Measurements from ENCODE around the gene RAB3A.
A peak's percentile ranks its signal among the peaks of the same experiment; 100 is the strongest.

Gene RAB3A

DNA sequence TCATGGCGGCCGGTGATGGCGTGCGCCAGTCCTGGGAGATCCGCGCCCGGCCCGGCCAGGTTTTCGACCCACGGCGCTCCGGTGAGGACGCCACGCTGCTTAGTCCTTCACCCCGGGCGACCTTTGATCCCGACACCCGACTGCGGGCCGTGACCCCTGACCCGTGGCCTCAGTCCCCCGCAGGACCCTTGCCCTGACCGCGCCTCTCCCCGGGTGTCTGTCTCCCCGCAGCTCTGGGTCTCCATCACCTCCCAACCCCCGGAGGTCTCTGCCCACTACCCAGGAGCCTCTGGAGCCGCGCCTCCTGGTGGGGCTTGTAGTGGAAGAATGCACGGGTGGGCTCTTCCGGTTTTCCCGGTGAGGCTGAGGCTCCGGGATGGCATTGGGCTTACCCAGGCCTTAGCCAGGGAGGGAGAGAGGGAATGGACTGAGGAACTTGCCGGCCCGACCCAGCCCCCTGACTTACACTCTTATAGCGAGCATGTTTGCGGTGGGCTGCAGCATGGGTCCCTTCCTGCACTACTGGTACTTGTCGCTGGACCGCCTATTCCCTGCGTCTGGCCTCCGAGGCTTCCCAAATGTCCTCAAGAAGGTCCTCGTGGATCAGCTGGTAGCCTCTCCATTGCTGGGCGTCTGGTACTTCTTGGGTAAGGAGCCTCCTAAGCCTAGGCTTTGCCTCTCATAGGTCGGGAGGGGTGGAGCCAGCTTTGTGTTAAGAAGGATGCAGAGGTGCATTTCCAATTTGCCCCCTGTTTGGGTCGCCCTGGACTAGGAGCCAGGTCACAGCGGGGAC, 10.3 kb downstream of the RAB3A start:
- Mint-ChIP-seq H3K36me3 (no peaks in the 10 kb centered on the region), H3K27ac (peak overlapping the region; percentile 69), H3K27me3 (no peaks in the 10 kb centered on the region)

GRCh38 chr19:18192673-18193387, 11.0 kb downstream of the RAB3A start, which contains the start of gene MPV17L2:
Gene MPV17L2, plus strand, starts transcription at chr19:18193218. Its CDS starts 64 bp downstream, at chr19:18193282.
- peak within 1 kb of the TSS; percentile 88 for H3K4me3 Mint-ChIP-seq
- H3K27ac Mint-ChIP-seq: peak within 1 kb of the TSS; percentile 69
- H3K9me3 Mint-ChIP-seq: no peaks in the 10 kb centered on the region
- H3K27me3 Mint-ChIP-seq: no peaks in the 10 kb centered on the region
- no peaks in the 10 kb centered on the region for H3K36me3 Mint-ChIP-seq
- peaks cover 20% of the 10 kb centered on the region for H3K4me1 Mint-ChIP-seq

More for the DNA sequence above, 10.3 kb downstream of the RAB3A start:
- H3K9me3 Mint-ChIP-seq: no peaks in the 10 kb centered on the region
- peak overlapping the region; percentile 88 for H3K4me3 Mint-ChIP-seq
- peaks cover 20% of the 10 kb centered on the region for H3K4me1 Mint-ChIP-seq

GRCh38 chr19:18191640-18192062, 12.2 kb downstream of the RAB3A start:
- Mint-ChIP-seq H3K27me3 (no peaks in the 10 kb centered on the region), H3K4me1 (peaks cover 20% of the 10 kb centered on the region), H3K36me3 (no peaks in the 10 kb centered on the region), H3K27ac (peak overlapping the region; percentile 69), H3K4me3 (peak overlapping the region; percentile 88), H3K9me3 (no peaks in the 10 kb centered on the region)

GRCh38 chr19:18190278-18190677, 13.6 kb downstream of the RAB3A start:
- Mint-ChIP-seq H3K9me3 (no peaks in the 10 kb centered on the region), H3K27ac (no peak overlapping the region), H3K4me3 (no peak overlapping the region), H3K27me3 (peaks cover 1% of the 10 kb centered on the region), H3K4me1 (peaks cover 20% of the 10 kb centered on the region), H3K36me3 (no peaks in the 10 kb centered on the region)

- Mint-ChIP-seq H3K4me3 (no peak overlapping the region), H3K27ac (no peak overlapping the region), H3K36me3 (no peaks in the 10 kb centered on the region), H3K9me3 (no peaks in the 10 kb centered on the region), H3K27me3 (peaks cover 1% of the 10 kb centered on the region), H3K4me1 (no peaks in the 10 kb centered on the region)
These were observed 18.3 kb downstream of the RAB3A start for GRCh38 chr19:18185538-18185937.

- no peak overlapping the region for H3K27ac Mint-ChIP-seq
- no peaks in the 10 kb centered on the region for H3K4me1 Mint-ChIP-seq
- H3K36me3 Mint-ChIP-seq: no peaks in the 10 kb centered on the region
These were observed 20.3 kb downstream of the RAB3A start for GRCh38 chr19:18183529-18183928.

GRCh38 chr19:18179957-18180356, 23.9 kb downstream of the RAB3A start:
- no peaks in the 10 kb centered on the region for H3K27me3 Mint-ChIP-seq
- no peaks in the 10 kb centered on the region for H3K9me3 Mint-ChIP-seq
- H3K4me1 Mint-ChIP-seq: no peaks in the 10 kb centered on the region
- no peak overlapping the region for H3K27ac Mint-ChIP-seq
- no peaks in the 10 kb centered on the region for H3K36me3 Mint-ChIP-seq
- H3K4me3 Mint-ChIP-seq: no peak overlapping the region

More at GRCh38 chr19:18183529-18183928, 20.3 kb downstream of the RAB3A start:
- Mint-ChIP-seq H3K27me3 (peaks cover 1% of the 10 kb centered on the region), H3K4me3 (no peak overlapping the region), H3K9me3 (no peaks in the 10 kb centered on the region)

DNA sequence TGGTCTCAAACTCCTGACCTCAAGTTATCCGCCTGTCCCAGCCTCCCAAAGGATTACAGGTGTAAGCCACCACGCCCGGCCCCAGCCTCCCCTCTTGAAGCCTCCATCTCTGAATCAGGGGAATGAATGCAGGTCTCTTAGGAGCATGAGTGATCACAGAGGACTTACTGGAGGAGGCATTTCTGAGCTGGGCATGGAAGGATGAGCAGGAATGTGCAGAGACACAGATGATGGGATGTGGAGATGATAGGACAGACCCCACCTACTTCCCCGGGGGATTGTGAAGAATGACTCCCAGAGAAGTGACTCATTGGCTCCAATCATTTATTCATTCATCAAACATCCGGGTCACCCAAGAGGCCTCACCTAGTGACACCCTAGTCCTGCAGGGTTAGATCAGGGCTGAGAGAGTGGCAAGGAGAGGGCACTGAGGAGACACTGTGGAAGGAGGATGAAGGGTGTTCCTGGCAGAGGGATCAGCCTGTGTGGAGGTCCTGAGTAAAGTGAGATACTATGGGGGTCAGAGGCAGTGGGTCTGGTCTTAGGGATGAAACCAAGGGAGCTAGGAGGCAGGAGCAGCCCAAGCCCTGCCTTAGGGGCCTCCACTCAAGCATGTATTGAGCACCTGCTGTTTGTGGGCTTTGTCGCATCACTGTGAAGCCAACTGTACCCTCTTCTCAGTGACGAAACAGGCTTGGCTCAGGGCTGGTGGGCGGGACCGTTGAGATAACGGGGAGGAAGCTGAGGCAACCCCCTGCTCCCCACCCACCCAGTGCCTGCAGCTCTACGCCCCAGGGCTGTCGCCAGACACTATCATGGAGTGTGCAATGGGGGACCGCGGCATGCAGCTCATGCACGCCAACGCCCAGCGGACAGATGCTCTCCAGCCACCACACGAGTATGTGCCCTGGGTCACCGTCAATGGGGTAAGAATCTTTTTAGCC, 27.2 kb downstream of the RAB3A start:
- Mint-ChIP-seq H3K9me3 (no peaks in the 10 kb centered on the region), H3K36me3 (no peaks in the 10 kb centered on the region), H3K4me1 (peaks cover 5% of the 10 kb centered on the region), H3K27me3 (no peaks in the 10 kb centered on the region), H3K4me3 (no peak overlapping the region), H3K27ac (no peak overlapping the region)

GRCh38 chr19:18174983-18175382, 28.9 kb downstream of the RAB3A start:
- Mint-ChIP-seq H3K36me3 (no peaks in the 10 kb centered on the region), H3K9me3 (no peaks in the 10 kb centered on the region), H3K4me1 (peaks cover 5% of the 10 kb centered on the region), H3K4me3 (peak overlapping the region; percentile 39), H3K27me3 (no peaks in the 10 kb centered on the region), H3K27ac (no peak overlapping the region)

GRCh38 chr19:18173572-18174288, 30.1 kb downstream of the RAB3A start, which contains the start of gene IFI30:
Gene IFI30, plus strand, starts transcription at chr19:18173813. Its CDS starts 29 bp downstream, at chr19:18173842.
- H3K27ac Mint-ChIP-seq: peak within 1 kb of the TSS; percentile 79
- H3K27me3 Mint-ChIP-seq: no peaks in the 10 kb centered on the region
- H3K9me3 Mint-ChIP-seq: no peaks in the 10 kb centered on the region
- peaks cover 5% of the 10 kb centered on the region for H3K4me1 Mint-ChIP-seq
- H3K4me3 Mint-ChIP-seq: peak within 1 kb of the TSS; percentile 85
- H3K36me3 Mint-ChIP-seq: no peaks in the 10 kb centered on the region

DNA sequence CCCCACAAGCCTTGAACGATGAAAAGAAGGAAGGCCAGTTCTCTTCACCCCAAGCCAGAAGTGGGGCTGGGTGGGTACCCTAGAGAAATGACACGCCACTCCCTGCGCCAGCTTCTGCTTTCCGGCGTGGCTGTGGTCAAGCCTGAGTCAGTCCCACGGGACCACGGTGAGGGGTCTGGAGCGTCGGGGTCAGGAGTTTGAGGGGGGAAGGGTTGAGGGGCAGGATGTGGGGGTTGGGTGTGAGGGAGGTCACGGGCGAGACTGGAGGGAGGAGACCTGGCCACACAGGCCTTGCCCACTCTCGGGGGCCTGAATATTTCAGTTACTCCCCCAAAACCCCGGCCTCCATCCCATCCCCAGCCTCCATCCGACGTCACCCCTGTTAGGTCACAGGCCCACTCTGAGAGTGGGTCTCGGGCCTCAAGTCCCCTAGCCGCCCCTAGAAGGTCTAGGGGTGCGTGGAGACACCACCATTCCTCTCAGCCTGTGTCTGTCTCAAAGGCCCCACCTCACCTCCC, 30.7 kb downstream of the RAB3A start:
- peak overlapping the region; percentile 85 for H3K4me3 Mint-ChIP-seq
- H3K9me3 Mint-ChIP-seq: no peaks in the 10 kb centered on the region
- H3K4me1 Mint-ChIP-seq: peaks cover 6% of the 10 kb centered on the region
- peaks cover 2% of the 10 kb centered on the region for H3K36me3 Mint-ChIP-seq
- no peaks in the 10 kb centered on the region for H3K27me3 Mint-ChIP-seq
- H3K27ac Mint-ChIP-seq: no peak overlapping the region

- Mint-ChIP-seq H3K27me3 (no peaks in the 10 kb centered on the region), H3K4me3 (peak overlapping the region; percentile 33), H3K36me3 (peaks cover 3% of the 10 kb centered on the region), H3K27ac (no peak overlapping the region), H3K4me1 (peaks cover 8% of the 10 kb centered on the region), H3K9me3 (no peaks in the 10 kb centered on the region)
These were observed 31.4 kb downstream of the RAB3A start for GRCh38 chr19:18172331-18173053.

DNA sequence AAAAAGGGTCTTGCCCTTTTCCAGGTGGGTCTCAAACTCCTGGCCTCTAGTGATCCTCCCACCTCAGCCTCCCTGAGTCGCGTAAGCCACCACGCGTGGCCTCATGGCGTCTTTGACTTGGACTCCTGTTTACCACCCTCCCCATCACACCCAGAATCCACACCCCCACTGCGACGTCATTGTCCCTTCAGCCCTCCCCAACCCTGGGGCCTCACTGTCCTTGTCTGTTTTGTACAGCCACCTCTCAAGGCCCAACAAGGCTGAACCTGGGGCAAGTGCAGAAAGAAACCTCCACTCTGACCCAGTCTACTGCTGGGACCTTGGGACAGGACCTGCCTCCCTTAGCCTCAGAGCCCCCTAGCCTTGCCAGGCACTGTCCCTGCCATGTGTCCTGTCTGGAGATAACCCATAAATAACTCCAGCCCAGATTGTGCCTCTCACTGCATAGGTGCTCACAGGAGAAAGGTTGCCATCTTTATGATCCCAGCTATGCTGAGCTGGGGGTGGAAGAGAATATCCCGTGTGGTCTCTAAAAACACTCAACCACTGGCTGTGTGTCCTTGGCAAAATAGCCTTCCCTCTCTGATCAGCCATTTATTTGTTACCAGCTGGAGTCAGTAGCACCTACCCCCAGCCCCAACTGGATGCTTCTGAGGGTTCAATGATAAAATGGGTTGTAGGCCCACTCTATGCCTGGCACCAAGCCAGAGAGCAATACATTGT, 32.1 kb downstream of the RAB3A start:
- H3K9me3 Mint-ChIP-seq: no peaks in the 10 kb centered on the region

More for the DNA sequence above, 32.1 kb downstream of the RAB3A start:
- H3K27ac Mint-ChIP-seq: no peak overlapping the region
- no peaks in the 10 kb centered on the region for H3K27me3 Mint-ChIP-seq
- peaks cover 8% of the 10 kb centered on the region for H3K4me1 Mint-ChIP-seq
- peaks cover 3% of the 10 kb centered on the region for H3K36me3 Mint-ChIP-seq
- H3K4me3 Mint-ChIP-seq: no peak overlapping the region

Measured in activated naive CD4-positive, alpha-beta T cell treated with anti-CD3 and anti-CD28 coated beads, Interleukin-2, amount 50 U/mL, for 24 hours (primary cell).